ENCODE data around the gene SRRM2. TPM values are rescaled to one million over a fixed set of nuclear protein-coding genes. Genes with fewer than 3 reads are reported as not detected.
"Not testable (repeated sequence)": the region's sequence is repeated elsewhere in the genome, so short reads cannot be mapped to it uniquely, and the experiment has no call there.

SRRM2 gene
- total and polyA plus RNA-seq, 2 donors, result 42.4 to 690 TPM

DNA sequence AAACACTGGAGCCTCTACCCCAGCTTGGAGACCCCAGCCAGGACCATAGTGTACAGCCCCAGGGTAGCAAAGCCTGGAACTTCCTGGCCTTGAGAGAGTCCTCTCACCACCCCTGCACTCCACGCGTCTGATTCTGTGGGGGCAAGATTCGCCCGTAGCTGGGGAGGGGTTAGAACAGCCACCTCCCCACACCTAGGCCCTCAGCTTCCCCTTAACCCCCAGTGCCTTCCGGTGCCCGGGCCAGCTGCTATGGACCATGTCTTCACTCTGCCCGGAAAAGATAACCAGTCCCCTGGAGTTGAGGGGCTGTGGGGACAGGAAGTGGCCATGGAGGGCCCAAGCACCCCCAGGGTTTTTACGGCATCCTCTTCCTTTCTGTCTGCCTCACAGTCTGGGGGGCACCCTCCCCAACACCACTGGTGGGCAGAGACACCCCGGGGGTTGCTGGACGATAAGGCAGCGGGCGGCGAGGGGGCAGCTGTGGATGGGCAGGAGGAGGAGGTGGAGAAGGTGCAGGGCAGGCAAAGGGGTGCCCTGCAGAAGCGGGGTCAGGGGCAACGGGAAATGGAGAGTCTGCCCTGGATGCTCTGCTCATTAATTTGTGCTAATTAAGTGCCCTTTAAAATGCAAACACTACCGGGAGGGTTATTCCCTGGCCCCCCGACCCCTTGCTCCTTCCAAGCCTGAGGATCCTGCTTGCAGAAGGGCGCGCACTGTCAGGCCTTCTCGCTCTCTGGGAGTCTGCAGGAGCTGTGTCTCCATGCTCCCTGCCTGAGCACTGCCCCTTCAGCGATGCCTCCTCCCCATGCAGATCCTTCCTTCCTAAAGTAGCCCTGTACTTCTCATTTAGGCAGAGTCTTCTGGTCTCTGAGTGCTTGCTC, 34.8 kb upstream of the SRRM2 start:
- no peaks in the 10 kb centered on the region for H3K9me3 ChIP-seq (ENCODE audit: control insufficient read depth in 2 of 2, insufficient read depth in 1 of 2, low read length in 1 of 2)
- peaks cover 3 to 25% of the 10 kb centered on the region in 2 donors for H3K27me3 ChIP-seq (ENCODE audit: control insufficient read depth in 2 of 2, insufficient read depth in 1 of 2, low read length in 1 of 2)
- H3K36me3 ChIP-seq (ENCODE audit: control insufficient read depth in 2 of 2, insufficient read depth in 2 of 2, low read length in 1 of 2), result no peaks in the 10 kb centered on the region
- 58% methylated on average over 21 of the region's 21 CpGs for WGBS
- H3K4me3 ChIP-seq (ENCODE audit: low read length in 2 of 2), result no peak overlapping the region
- no peak overlapping the region for H3K27ac ChIP-seq (ENCODE audit: low read depth in 1 of 2, low read length in 1 of 2)
- H3K4me1 ChIP-seq (ENCODE audit: control insufficient read depth in 2 of 2, insufficient read depth in 2 of 2, low read length in 2 of 2), result peaks cover 8 to 16% of the 10 kb centered on the region in 2 donors
- no peak for DNase-seq (ENCODE audit: low read depth in 6 of 9, low spot score in 9 of 9)

GRCh38 chr16:2719328-2720063, 32.9 kb upstream of the SRRM2 start:
- Histone ChIP-seq H3K27me3 (ENCODE audit: control insufficient read depth in 2 of 2, insufficient read depth in 1 of 2, low read length in 1 of 2) (peaks cover 3 to 28% of the 10 kb centered on the region in 2 donors), H3K36me3 (ENCODE audit: control insufficient read depth in 2 of 2, insufficient read depth in 2 of 2, low read length in 1 of 2) (no peaks in the 10 kb centered on the region), H3K27ac (ENCODE audit: low read depth in 1 of 2, low read length in 1 of 2) (no peak overlapping the region), H3K4me1 (ENCODE audit: control insufficient read depth in 2 of 2, insufficient read depth in 2 of 2, low read length in 2 of 2) (peaks cover 8 to 16% of the 10 kb centered on the region in 2 donors), H3K4me3 (ENCODE audit: low read length in 2 of 2) (no peak overlapping the region), H3K9me3 (ENCODE audit: control insufficient read depth in 2 of 2, insufficient read depth in 1 of 2, low read length in 1 of 2) (no peaks in the 10 kb centered on the region)
- WGBS, result 95% methylated on average over 16 of the region's 16 CpGs
- DNase-seq (ENCODE audit: low read depth in 6 of 9, low spot score in 9 of 9), result no peak

GRCh38 chr16:2720064-2720457, 32.4 kb upstream of the SRRM2 start, which contains the start of gene PRSS27:
PRSS27 (minus strand) TSS chr16:2720224; CDS start chr16:2720160, 64 bp downstream.
- Histone ChIP-seq H3K36me3 (ENCODE audit: control insufficient read depth in 2 of 2, insufficient read depth in 2 of 2, low read length in 1 of 2) (no peaks in the 10 kb centered on the region), H3K9me3 (ENCODE audit: control insufficient read depth in 2 of 2, insufficient read depth in 1 of 2, low read length in 1 of 2) (no peaks in the 10 kb centered on the region), H3K27me3 (ENCODE audit: control insufficient read depth in 2 of 2, insufficient read depth in 1 of 2, low read length in 1 of 2) (peaks cover 3 to 31% of the 10 kb centered on the region in 2 donors), H3K27ac (ENCODE audit: low read depth in 1 of 2, low read length in 1 of 2) (peak within 1 kb of the TSS; percentile 38 to 47), H3K4me1 (ENCODE audit: control insufficient read depth in 2 of 2, insufficient read depth in 2 of 2, low read length in 2 of 2) (peaks cover 7 to 16% of the 10 kb centered on the region in 2 donors), H3K4me3 (ENCODE audit: low read length in 2 of 2) (peak within 1 kb of the TSS; percentile 47 to 84)
- WGBS, result 95% methylated on average over 26 of the region's 26 CpGs
- no peak for DNase-seq (ENCODE audit: low read depth in 6 of 9, low spot score in 9 of 9)

GRCh38 chr16:2720719-2721633, 31.5 kb upstream of the SRRM2 start:
- Histone ChIP-seq H3K9me3 (ENCODE audit: control insufficient read depth in 2 of 2, insufficient read depth in 1 of 2, low read length in 1 of 2) (no peaks in the 10 kb centered on the region), H3K27ac (ENCODE audit: low read depth in 1 of 2, low read length in 1 of 2) (peak overlapping the region; percentile 38 to 47), H3K4me1 (ENCODE audit: control insufficient read depth in 2 of 2, insufficient read depth in 2 of 2, low read length in 2 of 2) (peaks cover 2 to 9% of the 10 kb centered on the region in 2 donors), H3K36me3 (ENCODE audit: control insufficient read depth in 2 of 2, insufficient read depth in 2 of 2, low read length in 1 of 2) (no peaks in the 10 kb centered on the region), H3K4me3 (ENCODE audit: low read length in 2 of 2) (peak overlapping the region; percentile 47 to 84), H3K27me3 (ENCODE audit: control insufficient read depth in 2 of 2, insufficient read depth in 1 of 2, low read length in 1 of 2) (peaks cover 0 to 31% of the 10 kb centered on the region in 2 donors)
- peak; percentile 13 to 89 (median 65) for DNase-seq (ENCODE audit: low read depth in 6 of 9, low spot score in 9 of 9)
- 4% methylated on average over 99 of the region's 99 CpGs for WGBS

- H3K4me3 ChIP-seq (ENCODE audit: low read length in 2 of 2), result peak overlapping the region; percentile 37 to 84
- WGBS, result 48% methylated on average over 14 of the region's 14 CpGs
- not testable (repeated sequence) for H3K27ac ChIP-seq (ENCODE audit: low read depth in 1 of 2, low read length in 1 of 2)
These were observed 30.7 kb upstream of the SRRM2 start for GRCh38 chr16:2721634-2722173.

GRCh38 chr16:2724088-2724676, 28.3 kb upstream of the SRRM2 start:
- 93% methylated on average over 7 of the region's 7 CpGs for WGBS
- Histone ChIP-seq H3K36me3 (ENCODE audit: control insufficient read depth in 2 of 2, insufficient read depth in 2 of 2, low read length in 1 of 2) (no peaks in the 10 kb centered on the region), H3K4me3 (ENCODE audit: low read length in 2 of 2) (no peak overlapping the region), H3K4me1 (ENCODE audit: control insufficient read depth in 2 of 2, insufficient read depth in 2 of 2, low read length in 2 of 2) (peaks cover 2 to 9% of the 10 kb centered on the region in 2 donors), H3K27me3 (ENCODE audit: control insufficient read depth in 2 of 2, insufficient read depth in 1 of 2, low read length in 1 of 2) (peaks cover 0 to 17% of the 10 kb centered on the region in 2 donors), H3K27ac (ENCODE audit: low read depth in 1 of 2, low read length in 1 of 2) (no peak overlapping the region), H3K9me3 (ENCODE audit: control insufficient read depth in 2 of 2, insufficient read depth in 1 of 2, low read length in 1 of 2) (no peaks in the 10 kb centered on the region)
- DNase-seq (ENCODE audit: low read depth in 6 of 9, low spot score in 9 of 9), result no peak

More at GRCh38 chr16:2721634-2722173, 30.7 kb upstream of the SRRM2 start:
- H3K4me1 ChIP-seq (ENCODE audit: control insufficient read depth in 2 of 2, insufficient read depth in 2 of 2, low read length in 2 of 2); DNase-seq (ENCODE audit: low read depth in 6 of 9, low spot score in 9 of 9); H3K36me3 ChIP-seq (ENCODE audit: control insufficient read depth in 2 of 2, insufficient read depth in 2 of 2, low read length in 1 of 2); H3K9me3 ChIP-seq (ENCODE audit: control insufficient read depth in 2 of 2, insufficient read depth in 1 of 2, low read length in 1 of 2): not testable (repeated sequence)
- peaks cover 0 to 24% of the 10 kb centered on the region in 2 donors for H3K27me3 ChIP-seq (ENCODE audit: control insufficient read depth in 2 of 2, insufficient read depth in 1 of 2, low read length in 1 of 2)

DNA sequence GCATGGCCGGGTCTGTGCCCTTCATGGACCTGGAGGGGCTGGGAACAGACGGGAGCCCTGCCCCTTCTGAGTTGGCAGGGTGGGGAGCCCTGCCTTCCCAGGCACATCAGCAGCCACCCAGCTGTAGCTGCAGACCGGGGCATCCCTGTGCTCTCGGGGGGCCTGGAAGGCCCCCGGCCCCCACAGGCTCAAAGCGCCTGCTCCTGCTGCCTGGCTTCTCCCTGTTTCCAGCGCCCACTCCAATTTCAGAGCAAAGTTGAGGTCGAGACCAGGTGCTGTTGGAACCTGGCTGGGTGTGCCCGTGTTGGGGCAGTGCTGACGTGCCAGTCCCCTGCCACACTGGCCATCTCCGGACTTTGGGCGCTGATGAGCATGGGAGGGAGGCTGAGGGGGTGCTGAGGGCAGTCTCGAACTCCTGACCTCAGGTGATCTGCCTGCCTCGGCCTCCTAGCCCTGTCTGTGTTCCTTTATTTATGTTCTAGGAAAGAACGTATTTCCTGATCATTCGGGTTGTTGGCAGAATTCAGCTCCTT, 27.6 kb upstream of the SRRM2 start:
- Histone ChIP-seq H3K4me1 (ENCODE audit: control insufficient read depth in 2 of 2, insufficient read depth in 2 of 2, low read length in 2 of 2) (peaks cover 2 to 9% of the 10 kb centered on the region in 2 donors), H3K36me3 (ENCODE audit: control insufficient read depth in 2 of 2, insufficient read depth in 2 of 2, low read length in 1 of 2) (no peaks in the 10 kb centered on the region), H3K27ac (ENCODE audit: low read depth in 1 of 2, low read length in 1 of 2) (no peak overlapping the region), H3K4me3 (ENCODE audit: low read length in 2 of 2) (no peak overlapping the region), H3K27me3 (ENCODE audit: control insufficient read depth in 2 of 2, insufficient read depth in 1 of 2, low read length in 1 of 2) (peaks cover 0 to 17% of the 10 kb centered on the region in 2 donors), H3K9me3 (ENCODE audit: control insufficient read depth in 2 of 2, insufficient read depth in 1 of 2, low read length in 1 of 2) (no peaks in the 10 kb centered on the region)
- no peak for DNase-seq (ENCODE audit: low read depth in 6 of 9, low spot score in 9 of 9)
- 84% methylated on average over 16 of the region's 16 CpGs for WGBS

DNA sequence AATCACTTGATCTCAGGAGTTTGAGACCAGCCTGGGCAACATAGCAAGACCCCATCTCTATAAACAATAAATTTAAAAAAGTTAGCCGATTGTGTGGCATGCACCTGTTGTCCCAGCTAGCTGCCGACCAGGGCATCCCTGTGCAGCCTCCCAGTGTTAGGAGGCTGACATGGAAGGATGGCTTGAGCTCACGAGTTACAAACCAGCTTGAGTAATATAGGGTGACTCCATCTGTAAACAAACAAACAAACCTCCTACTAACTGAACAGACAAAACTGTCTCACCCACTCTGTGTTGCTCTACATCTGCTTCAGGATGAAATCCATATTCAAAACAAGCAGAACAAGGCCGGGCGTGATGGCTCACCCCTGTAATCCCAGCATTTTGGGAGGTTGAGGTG, 25.5 kb upstream of the SRRM2 start:
- peaks cover 0 to under 1% of the 10 kb centered on the region in 2 donors for H3K4me1 ChIP-seq (ENCODE audit: control insufficient read depth in 2 of 2, insufficient read depth in 2 of 2, low read length in 2 of 2)
- DNase-seq (ENCODE audit: low read depth in 6 of 9, low spot score in 9 of 9), result no peak
- WGBS, result 95% methylated on average over 5 of the region's 5 CpGs
- H3K27ac ChIP-seq (ENCODE audit: low read depth in 1 of 2, low read length in 1 of 2), result no peak overlapping the region
- H3K9me3 ChIP-seq (ENCODE audit: control insufficient read depth in 2 of 2, insufficient read depth in 1 of 2, low read length in 1 of 2), result no peaks in the 10 kb centered on the region
- H3K27me3 ChIP-seq (ENCODE audit: control insufficient read depth in 2 of 2, insufficient read depth in 1 of 2, low read length in 1 of 2), result peaks cover 0 to 17% of the 10 kb centered on the region in 2 donors
- no peak overlapping the region for H3K4me3 ChIP-seq (ENCODE audit: low read length in 2 of 2)
- no peaks in the 10 kb centered on the region for H3K36me3 ChIP-seq (ENCODE audit: control insufficient read depth in 2 of 2, insufficient read depth in 2 of 2, low read length in 1 of 2)

Data from thymus (tissue), 11 donors.